OCI-LY7 (cell line): ENCODE results near the gene LCE4A.
"Not testable (repeated sequence)": the region's sequence is repeated elsewhere in the genome, so short reads cannot be mapped to it uniquely, and the experiment has no call there.

Source experiments
- EZH2phosphoT487 ChIP-seq: fragments of 200-600 bp; sonication (generic); IDR thresholded peaks from 2 replicates; pipeline ENCODE4 v1.6.1; 2018; ENCODE audit warnings: low read depth, borderline replicate concordance, mild to moderate bottlenecking, mixed run types, antibody characterized with exemption, low read length, moderate library complexity, mixed read lengths
- TF ChIP-seq, protein P1 (sequence below): fragments of 200-600 bp; sonication (generic); conservative IDR thresholded peaks from 2 replicates; pipeline ENCODE4 v1.5.1; 2014; ENCODE audit warnings: mild to moderate bottlenecking, antibody characterized with exemption, low read length, moderate library complexity, mixed read lengths

DNA sequence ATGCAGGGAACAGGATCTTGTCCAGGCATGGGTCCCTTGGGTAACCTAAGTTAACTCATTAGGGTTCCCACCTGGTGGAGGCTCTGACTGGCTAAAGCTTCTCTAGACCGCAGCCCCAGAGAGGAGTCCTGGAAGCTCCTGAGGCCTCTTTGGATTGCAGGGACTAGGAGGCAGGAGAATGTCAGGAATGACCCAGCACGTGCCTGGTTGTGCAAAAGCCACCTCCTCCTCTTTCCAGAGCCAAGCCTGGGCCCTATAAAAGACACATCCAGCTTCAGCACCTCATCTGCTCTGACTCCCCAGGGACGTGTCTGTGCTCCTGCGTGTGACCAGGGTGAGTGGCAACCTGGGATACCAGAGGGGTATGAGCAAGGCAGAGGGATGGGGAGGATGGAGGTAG is 22.1 kb upstream of the LCE4A start, which contains the start of gene LCE2B:
- TF ChIP-seq, protein P1, sequence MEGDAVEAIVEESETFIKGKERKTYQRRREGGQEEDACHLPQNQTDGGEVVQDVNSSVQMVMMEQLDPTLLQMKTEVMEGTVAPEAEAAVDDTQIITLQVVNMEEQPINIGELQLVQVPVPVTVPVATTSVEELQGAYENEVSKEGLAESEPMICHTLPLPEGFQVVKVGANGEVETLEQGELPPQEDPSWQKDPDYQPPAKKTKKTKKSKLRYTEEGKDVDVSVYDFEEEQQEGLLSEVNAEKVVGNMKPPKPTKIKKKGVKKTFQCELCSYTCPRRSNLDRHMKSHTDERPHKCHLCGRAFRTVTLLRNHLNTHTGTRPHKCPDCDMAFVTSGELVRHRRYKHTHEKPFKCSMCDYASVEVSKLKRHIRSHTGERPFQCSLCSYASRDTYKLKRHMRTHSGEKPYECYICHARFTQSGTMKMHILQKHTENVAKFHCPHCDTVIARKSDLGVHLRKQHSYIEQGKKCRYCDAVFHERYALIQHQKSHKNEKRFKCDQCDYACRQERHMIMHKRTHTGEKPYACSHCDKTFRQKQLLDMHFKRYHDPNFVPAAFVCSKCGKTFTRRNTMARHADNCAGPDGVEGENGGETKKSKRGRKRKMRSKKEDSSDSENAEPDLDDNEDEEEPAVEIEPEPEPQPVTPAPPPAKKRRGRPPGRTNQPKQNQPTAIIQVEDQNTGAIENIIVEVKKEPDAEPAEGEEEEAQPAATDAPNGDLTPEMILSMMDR = not testable (repeated sequence)
- TF ChIP-seq EZH2phosphoT487 = not testable (repeated sequence)
